GM12878 (cell line): ENCODE data around the gene ERC2.

Experiments used
- BHLHE40 ChIP-seq, 2 experiments: fragments of 450-650 bp in 1 of 2; IDR thresholded peaks; 2 replicates each; pipeline ENCODE4 v1.6.1; 2011 to 2017; ENCODE audit warnings: low read depth in 2 of 2, borderline replicate concordance in 1 of 2, improper control_type of control experiment in 1 of 2, low read length in 1 of 2, mild to moderate bottlenecking in 1 of 2
- CBFB ChIP-seq: IDR thresholded peaks from 2 replicates; pipeline ENCODE4 v1.6.1; 2016; ENCODE audit warnings: antibody characterized with exemption, low read depth
- CEBPB ChIP-seq, 2 experiments: fragments of 150-350 bp in 1 of 2; IDR thresholded peaks; 2 replicates each; pipeline ENCODE4 v1.6.1; 2012 to 2014; ENCODE audit warnings: low read depth in 2 of 2, low read length in 2 of 2, borderline replicate concordance in 1 of 2, inconsistent platforms in 1 of 2
- CEBPZ ChIP-seq: fragments of 150-350 bp; IDR thresholded peaks from 2 replicates; pipeline ENCODE4 v1.6.1; 2016; ENCODE audit warnings: low read depth, low read length
- CTCF ChIP-seq, 3 experiments: IDR thresholded peaks in 2 of 3; conservative IDR thresholded peaks in 1 of 3; 2 replicates each; pipeline ENCODE4 v1.5.1; 2011; ENCODE audit warnings: low read depth in 3 of 3, low read length in 3 of 3, mild to moderate bottlenecking in 3 of 3, control low read depth in 2 of 3, moderate library complexity in 2 of 3, inconsistent platforms in 1 of 3, mixed read lengths in 1 of 3; ENCODE audit not compliant: control insufficient read depth in 2 of 3, insufficient read depth in 1 of 3; ENCODE audit errors: extremely low read depth in 1 of 3
- FOS ChIP-seq: IDR thresholded peaks from 3 replicates; pipeline ENCODE4 v1.6.1; 2011; ENCODE audit warnings: borderline replicate concordance; ENCODE audit not compliant: insufficient read length; ENCODE audit errors: extremely low read depth
- HDAC2 ChIP-seq: fragments of 200-600 bp; sonication (generic); IDR thresholded peaks from 2 replicates; pipeline ENCODE4 v1.6.1; 2017
- NR2C2 ChIP-seq: IDR thresholded peaks from 2 replicates; pipeline ENCODE4 v1.6.1; 2011; ENCODE audit warnings: borderline replicate concordance, low read depth; ENCODE audit not compliant: control insufficient read depth, insufficient read length
- POLR2A ChIP-seq: IDR thresholded peaks from 2 replicates; pipeline ENCODE4 v1.6.1; 2011; ENCODE audit warnings: low read depth, mild to moderate bottlenecking, low read length
- SIX5 ChIP-seq: IDR thresholded peaks from 2 replicates; pipeline ENCODE4 v1.6.1; 2011; ENCODE audit warnings: mild to moderate bottlenecking, low read depth, low read length, moderate library complexity; ENCODE audit not compliant: severe bottlenecking
- TAF1 ChIP-seq: IDR thresholded peaks from 2 replicates; pipeline ENCODE4 v1.6.1; 2011; ENCODE audit warnings: mild to moderate bottlenecking, low read depth, low read length, borderline replicate concordance
- ZZZ3 ChIP-seq: IDR thresholded peaks from 2 replicates; pipeline ENCODE4 v1.6.1; 2011; ENCODE audit warnings: low read depth; ENCODE audit not compliant: control insufficient read depth, insufficient read length

GRCh38 chr3:55827786-55828185 lies 640.5 kb downstream of the ERC2 start:
- no peak for TF ChIP-seq CEBPB (IDR thresholded peaks at IDR 0.05; ENCODE audit: borderline replicate concordance in 1 of 2, low read depth in 2 of 2, low read length in 2 of 2)
- TF ChIP-seq BHLHE40 (IDR thresholded peaks at IDR 0.05; ENCODE audit: borderline replicate concordance in 1 of 2, low read depth in 2 of 2, low read length in 1 of 2) = no peak
- no peak for TF ChIP-seq CTCF (IDR thresholded peaks at IDR 0.05 in 2 of 3, conservative IDR thresholded peaks at IDR 0.05 in 1 of 3; ENCODE audit: control insufficient read depth in 2 of 3, extremely low read depth in 1 of 3, insufficient read depth in 1 of 3, low read depth in 3 of 3, low read length in 3 of 3)
- TF ChIP-seq ZZZ3 = no peak
- no peak for TF ChIP-seq CEBPZ
- TF ChIP-seq TAF1 = no peak
- TF ChIP-seq NR2C2 = no peak
- no peak for TF ChIP-seq CBFB
- no peak for TF ChIP-seq FOS
- no peak for TF ChIP-seq HDAC2
- no peak for TF ChIP-seq POLR2A
- no peak for TF ChIP-seq SIX5
